Measurements from ENCODE around the gene MCCC2. TPM values are rescaled to one million over a fixed set of nuclear protein-coding genes. Genes with fewer than 3 reads are reported as not detected.

Gene MCCC2
- total RNA-seq, 1 donor, result 28.2 TPM

DNA sequence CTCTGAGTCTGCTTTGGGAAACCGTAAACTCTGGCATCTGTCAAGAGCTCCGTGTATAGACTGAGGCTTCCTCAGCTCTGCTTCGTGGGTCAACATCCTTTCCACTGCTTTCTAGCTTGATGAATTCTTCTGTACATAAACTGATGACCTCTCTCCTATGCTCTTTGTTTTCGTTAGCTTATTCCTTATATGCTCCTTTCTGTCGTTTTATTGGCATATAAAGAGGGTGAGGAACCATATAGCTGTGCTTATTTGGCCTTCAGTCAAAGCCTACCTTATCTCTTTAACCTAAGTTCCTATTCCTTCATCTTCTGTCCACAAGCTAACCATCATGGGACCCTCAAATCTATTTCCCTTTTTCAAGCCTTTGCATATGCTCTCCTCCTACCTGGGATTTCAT, 92.6 kb downstream of the MCCC2 start:
- H3K79me2 ChIP-seq (ENCODE audit: insufficient read depth, low read length), result no peaks in the 10 kb centered on the region
- TF ChIP-seq CTCF (IDR thresholded peaks at IDR 0.05; ENCODE audit: extremely low read depth, low read depth, low read length), result no peak
- no peak overlapping the region for H3K4me3 ChIP-seq (ENCODE audit: insufficient read depth, low read length)
- no peaks in the 10 kb centered on the region for H3K4me1 ChIP-seq (ENCODE audit: insufficient read depth, low read length)
- peaks cover 25% of the 10 kb centered on the region for H3K27me3 ChIP-seq (ENCODE audit: insufficient read depth, low read length)
- no peak overlapping the region for H3K27ac ChIP-seq (ENCODE audit: low read depth, low read length)
- no peak overlapping the region for H2AFZ ChIP-seq (ENCODE audit: low read length)
- H3K36me3 ChIP-seq (ENCODE audit: insufficient read depth, low read length), result no peaks in the 10 kb centered on the region
- no peaks in the 10 kb centered on the region for H4K20me1 ChIP-seq (ENCODE audit: insufficient read depth, low read length)
- no peaks in the 10 kb centered on the region for H3K9me3 ChIP-seq (ENCODE audit: low read depth, low read length)
- no peak for DNase-seq (ENCODE audit: insufficient read length, low spot score, missing footprints)
- no peak overlapping the region for H3K4me2 ChIP-seq (ENCODE audit: insufficient read depth, low read length)

GRCh38 chr5:71680510-71680909, 93.4 kb downstream of the MCCC2 start:
- H3K9me3 ChIP-seq (ENCODE audit: low read depth, low read length), result no peaks in the 10 kb centered on the region
- H3K4me1 ChIP-seq (ENCODE audit: insufficient read depth, low read length), result no peaks in the 10 kb centered on the region
- TF ChIP-seq CTCF (IDR thresholded peaks at IDR 0.05; ENCODE audit: extremely low read depth, low read depth, low read length), result no peak
- no peak overlapping the region for H3K27ac ChIP-seq (ENCODE audit: low read depth, low read length)
- H4K20me1 ChIP-seq (ENCODE audit: insufficient read depth, low read length), result no peaks in the 10 kb centered on the region
- H3K4me2 ChIP-seq (ENCODE audit: insufficient read depth, low read length), result no peak overlapping the region
- H3K27me3 ChIP-seq (ENCODE audit: insufficient read depth, low read length), result peaks cover 25% of the 10 kb centered on the region
- no peaks in the 10 kb centered on the region for H3K36me3 ChIP-seq (ENCODE audit: insufficient read depth, low read length)
- H3K79me2 ChIP-seq (ENCODE audit: insufficient read depth, low read length), result no peaks in the 10 kb centered on the region
- no peak for DNase-seq (ENCODE audit: insufficient read length, low spot score, missing footprints)
- H3K4me3 ChIP-seq (ENCODE audit: insufficient read depth, low read length), result no peak overlapping the region
- no peak overlapping the region for H2AFZ ChIP-seq (ENCODE audit: low read length)

DNA sequence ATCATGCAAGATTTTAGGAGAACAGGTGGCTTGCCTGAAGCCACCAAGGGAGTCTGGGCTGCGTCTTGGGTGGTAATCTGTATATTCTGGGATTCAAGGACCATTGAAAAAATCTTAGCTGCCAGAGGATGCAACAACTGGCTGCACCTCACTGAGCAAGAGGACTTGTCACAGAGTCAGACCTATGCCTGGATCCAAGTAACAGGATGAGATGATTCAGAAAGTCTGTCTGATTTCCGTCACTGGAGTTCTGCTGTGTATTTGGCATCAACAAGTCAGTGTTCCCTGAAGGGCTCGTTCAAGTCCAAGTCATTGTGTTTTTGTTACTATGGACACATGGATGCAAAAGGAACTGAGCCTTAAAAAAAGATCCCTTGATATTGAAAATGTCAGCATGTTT, 94.2 kb downstream of the MCCC2 start:
- Histone ChIP-seq H3K4me1 (ENCODE audit: insufficient read depth, low read length) (no peaks in the 10 kb centered on the region), H3K4me3 (ENCODE audit: insufficient read depth, low read length) (no peak overlapping the region), H3K4me2 (ENCODE audit: insufficient read depth, low read length) (no peak overlapping the region), H3K27me3 (ENCODE audit: insufficient read depth, low read length) (peaks cover 25% of the 10 kb centered on the region), H4K20me1 (ENCODE audit: insufficient read depth, low read length) (no peaks in the 10 kb centered on the region), H3K79me2 (ENCODE audit: insufficient read depth, low read length) (no peaks in the 10 kb centered on the region), H3K36me3 (ENCODE audit: insufficient read depth, low read length) (no peaks in the 10 kb centered on the region), H3K27ac (ENCODE audit: low read depth, low read length) (no peak overlapping the region), H2AFZ (ENCODE audit: low read length) (no peak overlapping the region), H3K9me3 (ENCODE audit: low read depth, low read length) (no peaks in the 10 kb centered on the region)
- DNase-seq (ENCODE audit: insufficient read length, low spot score, missing footprints), result no peak
- TF ChIP-seq CTCF (IDR thresholded peaks at IDR 0.05; ENCODE audit: extremely low read depth, low read depth, low read length), result no peak

GRCh38 chr5:71684309-71684708, 97.2 kb downstream of the MCCC2 start:
- Histone ChIP-seq H3K4me2 (ENCODE audit: insufficient read depth, low read length) (no peak overlapping the region), H3K9me3 (ENCODE audit: low read depth, low read length) (no peaks in the 10 kb centered on the region), H3K79me2 (ENCODE audit: insufficient read depth, low read length) (no peaks in the 10 kb centered on the region), H2AFZ (ENCODE audit: low read length) (no peak overlapping the region), H3K4me1 (ENCODE audit: insufficient read depth, low read length) (no peaks in the 10 kb centered on the region), H4K20me1 (ENCODE audit: insufficient read depth, low read length) (no peaks in the 10 kb centered on the region), H3K36me3 (ENCODE audit: insufficient read depth, low read length) (no peaks in the 10 kb centered on the region), H3K4me3 (ENCODE audit: insufficient read depth, low read length) (no peak overlapping the region), H3K27ac (ENCODE audit: low read depth, low read length) (no peak overlapping the region), H3K27me3 (ENCODE audit: insufficient read depth, low read length) (peaks cover 16% of the 10 kb centered on the region)
- DNase-seq (ENCODE audit: insufficient read length, low spot score, missing footprints), result no peak
- TF ChIP-seq CTCF (IDR thresholded peaks at IDR 0.05; ENCODE audit: extremely low read depth, low read depth, low read length), result no peak

All from osteoblast (primary cell).